T-helper 9 cell (primary cell): ENCODE results near the gene ACOX3.

Experiments
- DNase-seq: peaks from one replicate; pipeline ENCODE4 v3.0.0-alpha.2; 2020

ACOX3 gene

DNA sequence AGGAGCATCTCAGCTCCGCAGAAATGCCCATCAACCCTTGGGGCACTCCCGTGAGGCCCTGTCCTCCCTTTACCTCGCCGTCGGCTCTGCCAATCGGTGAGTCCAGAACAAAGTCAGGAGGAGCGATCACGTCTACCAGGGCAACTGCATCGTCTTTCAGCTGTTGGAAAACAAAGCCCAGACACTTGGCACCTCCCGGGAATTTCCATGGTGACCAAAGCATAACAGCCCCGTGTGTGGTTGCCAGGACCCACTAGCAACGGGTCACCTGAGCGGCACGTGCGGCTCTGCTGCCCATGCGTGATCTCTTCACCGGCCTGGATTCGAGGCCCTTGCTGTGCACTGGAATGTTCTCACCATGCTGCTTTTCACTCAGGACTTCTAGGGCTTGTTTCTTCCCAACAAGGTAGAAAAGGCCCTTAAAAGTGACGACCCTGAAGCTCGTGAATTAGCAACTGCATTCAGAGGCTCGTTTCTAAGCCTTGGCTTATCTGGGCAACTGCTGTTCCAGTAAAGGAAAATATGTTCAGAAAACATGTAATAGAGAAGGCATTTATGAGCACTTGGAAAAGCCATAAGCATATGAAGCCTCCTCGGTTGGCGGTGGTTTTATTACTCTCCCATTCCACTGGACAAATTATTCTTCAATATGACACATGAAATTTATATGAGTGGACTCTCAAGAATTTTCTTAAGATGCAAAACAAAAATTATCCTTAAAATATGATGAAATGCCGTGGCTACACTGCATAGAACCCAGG lies 69.5 kb downstream of the ACOX3 start:
- no peak for DNase-seq

GRCh38 chr4:8370106-8370787 lies 70.3 kb downstream of the ACOX3 start:
- DNase-seq: no peak

DNA sequence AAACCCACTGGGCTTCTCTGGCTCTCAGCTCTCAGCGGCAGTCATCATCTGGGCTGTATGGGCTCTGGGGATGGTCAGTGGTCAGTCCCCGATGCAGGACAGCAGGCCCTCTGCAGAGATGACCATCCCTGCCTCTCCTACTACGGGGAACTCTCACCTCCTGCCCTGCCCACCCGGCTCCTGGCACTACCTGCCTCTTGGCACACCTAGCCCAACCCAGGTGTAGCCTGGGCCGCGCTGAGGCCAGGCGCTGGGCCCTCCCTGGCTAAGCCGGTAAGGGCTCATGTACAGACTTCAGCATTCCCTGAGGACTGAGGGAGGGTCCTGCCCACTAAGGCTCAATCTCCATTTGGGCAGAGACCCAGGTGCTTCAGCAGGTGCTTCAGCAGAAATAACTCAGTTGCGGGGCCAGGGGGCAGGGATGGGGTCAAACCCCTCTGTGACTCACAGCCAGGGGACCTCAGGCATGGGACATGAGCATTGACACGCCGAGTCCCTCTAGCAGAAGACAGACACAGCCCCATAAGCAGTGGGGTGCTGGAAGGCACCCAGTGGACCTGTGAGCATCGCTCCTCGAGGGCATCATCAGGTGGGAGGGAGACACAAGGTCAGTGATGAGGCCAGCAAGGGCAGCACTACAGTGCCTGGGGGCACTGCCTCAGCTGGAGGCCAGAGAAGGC lies 71.0 kb downstream of the ACOX3 start:
- no peak for DNase-seq

- DNase-seq: no peak
These were observed 71.5 kb downstream of the ACOX3 start for GRCh38 chr4:8368998-8369397.

GRCh38 chr4:8368061-8368481 lies 72.5 kb downstream of the ACOX3 start:
- DNase-seq: no peak

DNA sequence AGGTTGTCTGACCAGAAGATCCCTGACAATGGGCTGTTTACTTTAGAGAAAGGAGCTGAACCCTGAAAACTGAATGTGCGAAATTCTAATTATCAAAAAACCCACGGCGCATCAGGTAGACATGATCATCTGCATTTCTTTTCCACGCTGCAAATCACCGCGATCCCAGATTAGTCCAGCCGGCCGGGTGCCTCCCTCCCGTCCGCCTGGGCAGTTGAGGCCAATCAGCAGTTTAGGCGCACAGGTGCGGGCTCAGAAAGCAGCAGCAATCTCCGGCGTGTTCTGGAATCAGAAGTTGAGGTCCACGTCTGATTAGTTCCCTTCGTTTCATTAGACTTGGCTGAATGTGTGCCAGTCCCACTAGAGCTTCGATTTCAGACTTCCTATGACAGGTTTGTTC lies 73.9 kb downstream of the ACOX3 start:
- DNase-seq: no peak

DNA sequence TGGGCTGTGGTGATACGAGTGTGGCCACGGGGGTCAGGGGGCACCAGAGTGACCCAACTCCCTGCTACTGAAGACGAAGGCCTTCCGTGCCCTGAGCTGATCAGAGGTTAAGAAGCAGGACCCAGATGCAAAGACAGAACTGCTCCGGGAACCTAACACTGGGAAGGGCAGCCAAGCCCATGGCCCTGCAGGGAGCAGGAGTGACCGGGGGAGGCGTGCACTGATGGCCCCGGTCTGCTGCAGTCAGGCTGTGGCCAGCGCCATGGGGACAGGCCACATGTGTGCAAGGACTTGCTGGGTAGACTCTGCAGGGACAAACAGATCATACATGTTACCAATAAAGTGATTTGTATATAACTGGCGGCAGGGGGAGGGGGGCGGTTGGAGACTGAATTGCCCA lies 74.6 kb downstream of the ACOX3 start:
- no peak for DNase-seq

- no peak for DNase-seq
These were observed 75.2 kb downstream of the ACOX3 start for GRCh38 chr4:8365353-8365752.

- DNase-seq: no peak
These were observed 75.6 kb downstream of the ACOX3 start for GRCh38 chr4:8364848-8365350.

- DNase-seq: no peak
These were observed 76.4 kb downstream of the ACOX3 start for GRCh38 chr4:8364141-8364540.

GRCh38 chr4:8362483-8362882 lies 78.0 kb downstream of the ACOX3 start:
- DNase-seq: no peak

DNA sequence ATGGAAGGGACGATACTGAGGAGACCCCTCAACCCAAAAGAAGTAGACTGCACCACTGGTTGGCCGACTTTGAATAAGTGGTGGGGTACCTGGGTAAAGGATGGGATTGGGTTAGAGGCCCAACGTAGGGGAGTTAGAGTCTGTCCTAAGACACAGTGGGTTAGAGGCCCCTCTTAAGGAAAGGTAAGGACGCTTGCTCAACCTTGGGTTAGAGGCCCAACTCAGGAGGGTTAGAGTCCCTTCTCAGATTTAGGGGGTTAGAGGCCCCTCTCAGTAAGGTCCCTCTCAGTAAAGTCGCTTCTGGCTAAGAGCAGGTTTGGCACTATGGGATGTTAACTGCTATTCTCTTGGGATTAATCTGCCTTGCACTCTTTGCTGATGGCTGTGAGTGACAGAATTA lies 81.3 kb downstream of the ACOX3 start:
- DNase-seq: no peak

GRCh38 chr4:8356856-8357255 lies 83.7 kb downstream of the ACOX3 start:
- DNase-seq: no peak

GRCh38 chr4:8355864-8356565 lies 84.5 kb downstream of the ACOX3 start:
- DNase-seq: no peak

DNA sequence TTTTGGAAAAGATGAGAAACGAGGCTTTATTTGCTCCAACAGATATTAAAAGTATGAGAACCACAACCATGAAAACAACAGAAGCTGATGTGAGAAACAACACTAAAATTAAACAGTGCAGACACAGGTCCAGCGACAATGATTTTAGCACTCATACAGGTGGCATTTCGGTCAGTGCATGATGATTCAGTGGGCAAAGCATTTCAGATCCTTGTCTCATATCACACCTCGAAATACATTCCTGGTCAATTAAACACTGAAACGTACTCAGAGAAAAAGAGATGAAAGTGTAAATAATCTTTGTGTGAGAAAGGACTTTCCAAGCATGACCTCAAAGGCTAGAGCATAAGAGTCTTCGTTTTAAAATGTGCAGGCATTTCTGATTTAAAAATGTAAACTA lies 85.2 kb downstream of the ACOX3 start:
- DNase-seq: no peak

- no peak for DNase-seq
These were observed 86.5 kb downstream of the ACOX3 start for GRCh38 chr4:8353912-8354453.

GRCh38 chr4:8353158-8353669 lies 87.3 kb downstream of the ACOX3 start:
- no peak for DNase-seq

DNA sequence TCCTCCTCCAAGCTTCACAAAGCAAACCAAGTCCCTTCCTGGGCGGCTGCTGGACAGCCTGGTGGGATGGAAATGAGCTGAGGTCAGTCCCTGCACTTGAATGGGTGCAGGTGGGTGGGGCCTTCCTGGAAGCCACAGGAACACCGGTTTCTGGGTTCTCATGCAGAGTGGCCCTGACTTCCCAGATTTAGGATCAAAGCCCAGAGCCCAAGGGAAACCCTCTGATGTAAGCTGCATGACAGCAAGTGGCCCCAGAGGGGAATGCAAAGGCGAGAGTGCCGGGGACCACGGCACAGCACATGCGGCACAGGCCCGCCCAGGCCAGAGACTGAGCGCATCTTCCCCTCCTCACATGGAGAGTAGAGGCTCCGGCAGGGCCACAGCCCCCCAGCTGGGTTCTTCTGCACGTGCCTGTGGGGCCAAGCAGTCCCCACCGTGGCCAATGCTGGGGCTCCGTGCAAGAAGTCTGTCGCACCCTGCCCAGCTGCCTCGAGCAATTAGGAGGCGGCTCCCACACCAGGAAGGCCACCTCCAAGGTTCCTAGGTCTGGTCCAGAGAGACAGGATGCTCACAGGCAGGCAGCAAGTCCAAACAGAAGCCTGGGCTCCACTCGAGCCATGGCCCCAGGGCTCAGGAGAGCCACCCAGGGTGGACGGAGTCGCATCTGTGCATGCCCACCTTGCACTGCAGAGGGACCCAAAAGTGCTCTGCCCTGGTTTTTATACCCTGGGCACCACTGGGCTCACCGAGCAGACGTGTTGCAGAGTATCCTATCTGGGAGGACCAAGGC lies 88.0 kb downstream of the ACOX3 start:
- DNase-seq: no peak

DNA sequence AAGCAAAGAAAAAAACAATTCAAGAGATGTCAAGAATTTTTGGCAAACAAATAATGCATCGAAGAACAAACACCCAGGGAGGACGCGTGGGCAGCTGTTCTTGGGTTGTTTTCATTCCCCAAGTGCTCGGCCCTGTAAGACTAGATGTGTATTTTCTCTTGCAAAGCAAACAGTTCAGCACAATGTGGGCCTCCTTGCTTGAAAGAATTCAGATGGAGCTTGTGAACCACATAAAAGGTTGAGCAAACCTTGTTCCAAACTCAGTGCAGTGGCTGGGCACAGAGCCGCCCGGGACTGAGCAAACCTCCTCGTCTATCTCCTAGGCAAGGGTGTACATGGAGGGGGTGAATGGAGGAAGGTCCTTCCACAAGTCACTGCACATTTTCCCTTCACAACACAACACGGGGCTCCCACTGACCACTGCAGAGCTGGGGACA lies 88.6 kb downstream of the ACOX3 start:
- no peak for DNase-seq

- no peak for DNase-seq
These were observed 89.6 kb downstream of the ACOX3 start for GRCh38 chr4:8350841-8351461.

DNA sequence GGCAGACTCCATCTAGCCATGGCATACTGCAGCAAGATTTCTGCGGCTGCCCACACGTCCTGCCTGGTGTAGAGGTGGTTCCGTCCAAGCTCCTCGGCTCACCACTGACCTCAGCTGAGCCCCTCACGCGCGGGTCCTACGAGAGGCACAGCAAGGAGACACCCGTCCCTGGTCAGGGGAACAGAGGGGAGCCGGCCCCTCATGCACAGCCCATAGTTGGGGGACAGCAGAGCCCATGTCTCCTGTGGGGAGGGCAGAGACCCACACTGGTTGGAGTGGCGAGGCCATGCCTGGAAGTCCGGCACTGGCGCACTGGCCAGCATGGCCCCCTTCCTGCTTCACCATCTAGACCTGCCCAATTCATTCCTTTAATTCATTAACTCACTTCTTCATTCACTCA lies 90.2 kb downstream of the ACOX3 start:
- DNase-seq: no peak
